Tibial nerve (tissue), 4 donors: ENCODE measurements around the gene AGMO. TPM values are rescaled to one million over a fixed set of nuclear protein-coding genes. Genes with fewer than 3 reads are reported as not detected.

Source experiments
- DNase-seq, 2 donors: peaks; one replicate each; pipeline ENCODE4 v3.0.0-alpha.2; 2019; ENCODE audit warnings: low spot score in 2 of 2
- H3K27ac ChIP-seq, 4 donors: fragments of 200-600 bp; sonication (generic) in 3 of 4; one replicate each; pipeline ENCODE4 v1.5.1; 2017 to 2019; ENCODE audit warnings: mild to moderate bottlenecking in 1 of 4
- H3K27me3 ChIP-seq, 2 donors: fragments of 200-600 bp; sonication (generic) in 1 of 2; one replicate each; pipeline versions ENCODE4 v1.5.1 to v1.6.0; 2017 to 2019
- H3K36me3 ChIP-seq, 3 donors: fragments of 200-600 bp; sonication (generic); one replicate each; pipeline ENCODE4 v1.5.1; 2018 to 2019
- H3K4me1 ChIP-seq, 4 donors: fragments of 200-600 bp; sonication (generic) in 3 of 4; one replicate each; pipeline ENCODE4 v1.5.1; 2017 to 2019
- H3K4me3 ChIP-seq, 4 donors: fragments of 200-600 bp; sonication (generic) in 3 of 4; one replicate each; pipeline ENCODE4 v1.5.1; 2017 to 2019; ENCODE audit warnings: mild to moderate bottlenecking in 1 of 4, moderate library complexity in 1 of 4
- H3K9me3 ChIP-seq, 4 donors: fragments of 200-600 bp; sonication (generic) in 3 of 4; one replicate each; pipeline ENCODE4 v1.5.1; 2017 to 2019
- CTCF ChIP-seq, 5 experiments: fragments of 200-600 bp in 3 of 5; fragments of 450-650 bp in 2 of 5; sonication (generic) in 3 of 5; IDR thresholded peaks; one replicate each; pipeline ENCODE4 v1.5.1; 2016 to 2019; ENCODE audit warnings: antibody characterized with exemption in 5 of 5, mild to moderate bottlenecking in 3 of 5, moderate library complexity in 2 of 5
- EP300 ChIP-seq, 2 donors: sonication (generic); formaldehyde crosslinking; IDR thresholded peaks; one replicate each; pipeline ENCODE4 v1.6.1; 2017; ENCODE audit warnings: antibody characterized with exemption in 2 of 2, mild to moderate bottlenecking in 1 of 2
- POLR2A ChIP-seq, 2 donors: fragments of 450-650 bp; IDR thresholded peaks; one replicate each; pipeline ENCODE4 v1.6.1; 2017; ENCODE audit warnings: antibody characterized with exemption in 2 of 2, mild to moderate bottlenecking in 2 of 2, moderate library complexity in 2 of 2
- WGBS, 2 donors: methylation state at CpG; one replicate each; pipeline ENCODE4 v1.1.5; 2018; 5-methylcytosine and 5-hydroxymethylcytosine counted together
- total RNA-seq, 4 donors: library from RNA; depleted of rRNA; stranded (reverse); fragments of >200 nt; gene quantifications; one replicate each; pipeline ENCODE4 v1.1.0, GENCODE V29; 2016

AGMO gene
- total RNA-seq, 4 donors from 2014 or later: 2.4 to 14.0 (median 6.5) TPM

- H3K4me1 ChIP-seq: peaks cover 0 to 12% (median 0%) of the 10 kb centered on the region in 4 donors
- H3K36me3 ChIP-seq: no peaks in the 10 kb centered on the region
- WGBS, 2 donors: 51 to 57% methylated on average over 3 of the region's 3 CpGs
- H3K9me3 ChIP-seq: peaks cover 0 to 9% (median 0%) of the 10 kb centered on the region in 4 donors
- no peaks in the 10 kb centered on the region for H3K27me3 ChIP-seq
- no peak overlapping the region for H3K27ac ChIP-seq
- H3K4me3 ChIP-seq: no peak overlapping the region
- no peak for DNase-seq
- TF ChIP-seq EP300 (IDR thresholded peaks at IDR 0.05): no peak
- no peak for TF ChIP-seq CTCF (IDR thresholded peaks at IDR 0.05)
- TF ChIP-seq POLR2A (IDR thresholded peaks at IDR 0.05): no peak
These were observed 19.6 kb upstream of the AGMO start for GRCh38 chr7:15581352-15581951.

GRCh38 chr7:15580604-15581351 is 19.0 kb upstream of the AGMO start:
- H3K4me1 ChIP-seq: peaks cover 0 to 12% (median 0%) of the 10 kb centered on the region in 4 donors
- H3K27me3 ChIP-seq: no peaks in the 10 kb centered on the region
- no peak for DNase-seq
- H3K9me3 ChIP-seq: peaks cover 0 to 9% (median 0%) of the 10 kb centered on the region in 4 donors
- H3K36me3 ChIP-seq: no peaks in the 10 kb centered on the region
- H3K27ac ChIP-seq: no peak overlapping the region
- WGBS, 2 donors: 88 to 90% methylated on average over 3 of the region's 3 CpGs
- H3K4me3 ChIP-seq: no peak overlapping the region
- no peak for TF ChIP-seq EP300 (IDR thresholded peaks at IDR 0.05)

GRCh38 chr7:15577600-15577999 is 15.8 kb upstream of the AGMO start:
- no peaks in the 10 kb centered on the region for H3K36me3 ChIP-seq
- no peak for DNase-seq
- H3K4me1 ChIP-seq: peaks cover 0 to 12% (median 0%) of the 10 kb centered on the region in 4 donors
- WGBS, 2 donors: 90 to 99% methylated on average over 2 of the region's 2 CpGs
- H3K9me3 ChIP-seq: no peaks in the 10 kb centered on the region
- no peak overlapping the region for H3K4me3 ChIP-seq
- H3K27me3 ChIP-seq: no peaks in the 10 kb centered on the region
- TF ChIP-seq EP300 (IDR thresholded peaks at IDR 0.05): no peak
- no peak for TF ChIP-seq CTCF (IDR thresholded peaks at IDR 0.05)
- TF ChIP-seq POLR2A (IDR thresholded peaks at IDR 0.05): no peak
- H3K27ac ChIP-seq: no peak overlapping the region

- Histone ChIP-seq H3K4me1 (no peaks in the 10 kb centered on the region), H3K27ac (no peak overlapping the region), H3K27me3 (no peaks in the 10 kb centered on the region), H3K4me3 (no peak overlapping the region), H3K36me3 (no peaks in the 10 kb centered on the region), H3K9me3 (no peaks in the 10 kb centered on the region)
- no peak for TF ChIP-seq EP300 (IDR thresholded peaks at IDR 0.05)
- no peak for TF ChIP-seq POLR2A (IDR thresholded peaks at IDR 0.05)
- no peak for TF ChIP-seq CTCF (IDR thresholded peaks at IDR 0.05)
- no peak for DNase-seq
- 16 to 20% methylated on average over 3 of the region's 3 CpGs for WGBS, 2 donors
These were observed 9.6 kb upstream of the AGMO start for GRCh38 chr7:15571301-15571878.

GRCh38 chr7:15567652-15568051 is 5.8 kb upstream of the AGMO start:
- no peak for DNase-seq
- 74 to 92% methylated on average over 2 of the region's 2 CpGs for WGBS, 2 donors
- Histone ChIP-seq H3K27me3 (no peaks in the 10 kb centered on the region), H3K9me3 (no peaks in the 10 kb centered on the region), H3K4me3 (no peak overlapping the region), H3K4me1 (no peaks in the 10 kb centered on the region), H3K27ac (no peak overlapping the region), H3K36me3 (no peaks in the 10 kb centered on the region)
- TF ChIP-seq POLR2A (IDR thresholded peaks at IDR 0.05): no peak
- no peak for TF ChIP-seq EP300 (IDR thresholded peaks at IDR 0.05)
- no peak for TF ChIP-seq CTCF (IDR thresholded peaks at IDR 0.05)
